CD4-positive, alpha-beta T cell treated with Interleukin-15 for 4 hours (primary cell): ENCODE results near the gene SLC28A1.
"Not testable (repeated sequence)": the region's sequence is repeated elsewhere in the genome, so short reads cannot be mapped to it uniquely, and the experiment has no call there.

Experiments used
- DNase-seq: peaks from one replicate; pipeline ENCODE4 v3.0.0-alpha.2; 2020; ENCODE audit warnings: low spot score

The SLC28A1 gene

DNA sequence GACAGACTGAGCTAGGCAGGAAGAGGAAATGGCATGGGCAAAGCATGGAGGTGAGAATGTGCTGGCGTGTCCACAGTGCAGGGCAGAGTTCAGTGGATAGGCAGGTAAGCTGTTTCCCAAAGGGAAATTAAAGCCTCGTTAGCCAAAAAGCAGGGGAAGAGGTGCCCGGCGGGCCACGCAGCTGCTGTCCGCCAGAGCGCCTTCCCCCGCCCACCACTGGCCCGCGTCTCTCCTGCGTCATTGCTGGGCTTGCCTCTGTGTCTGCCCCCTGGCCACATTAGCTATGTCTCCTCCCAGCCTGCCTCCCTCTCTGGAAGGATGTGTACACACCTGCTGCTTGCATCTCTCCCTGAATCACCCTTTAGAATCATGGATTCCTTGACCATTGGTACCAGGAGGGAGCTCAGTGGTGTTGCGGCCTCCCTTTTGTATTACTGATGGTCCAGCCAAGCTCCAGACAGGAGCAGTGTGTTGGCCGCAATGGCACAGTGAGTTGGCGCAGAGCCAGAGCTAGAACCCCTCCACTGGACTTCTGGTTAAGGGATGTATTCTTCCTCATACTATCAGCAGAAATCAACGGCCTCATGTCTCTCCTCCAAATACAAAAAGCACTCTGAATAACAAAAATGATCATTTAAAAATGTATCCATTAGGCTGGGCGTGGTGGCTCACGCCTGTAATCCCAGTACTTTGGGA lies 26.6 kb downstream of the SLC28A1 start:
- DNase-seq = no peak

DNA sequence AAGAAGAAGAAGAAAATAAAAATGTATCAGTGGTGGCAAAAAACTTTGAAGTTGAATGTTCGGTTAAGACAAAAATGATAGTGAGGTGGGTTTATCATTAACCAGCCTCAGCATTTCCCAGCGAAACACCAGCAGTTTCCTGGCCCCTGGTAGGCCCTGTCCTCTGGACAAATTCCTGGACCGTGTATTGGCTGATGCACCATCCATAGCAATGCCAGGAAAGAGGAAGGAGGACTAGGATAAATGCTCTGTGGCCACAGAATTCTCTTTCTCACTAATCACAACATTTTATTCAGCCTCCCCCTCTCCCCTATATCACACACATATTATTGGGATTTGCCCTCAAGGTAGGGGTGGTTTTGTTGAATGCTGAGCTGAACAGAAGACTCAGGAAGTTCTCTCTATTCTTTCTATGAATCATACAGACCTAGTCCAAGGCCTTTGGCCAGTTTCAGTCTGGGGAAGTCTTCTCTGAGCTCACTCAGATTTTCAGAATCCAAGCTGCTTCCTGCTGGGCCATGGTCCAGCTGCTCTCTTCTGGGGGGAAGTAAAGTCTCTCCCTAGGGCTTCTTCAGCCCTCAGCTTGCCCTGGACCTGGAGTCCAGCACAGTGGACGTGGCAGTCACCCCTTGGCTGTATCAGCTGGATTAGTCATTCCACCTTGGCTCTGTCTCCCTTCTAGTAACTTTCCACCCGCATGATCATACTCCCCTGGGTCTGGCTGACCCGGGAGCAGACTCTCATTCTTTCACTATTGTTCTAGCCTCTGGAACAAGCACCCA lies 27.6 kb downstream of the SLC28A1 start:
- DNase-seq = no peak

DNA sequence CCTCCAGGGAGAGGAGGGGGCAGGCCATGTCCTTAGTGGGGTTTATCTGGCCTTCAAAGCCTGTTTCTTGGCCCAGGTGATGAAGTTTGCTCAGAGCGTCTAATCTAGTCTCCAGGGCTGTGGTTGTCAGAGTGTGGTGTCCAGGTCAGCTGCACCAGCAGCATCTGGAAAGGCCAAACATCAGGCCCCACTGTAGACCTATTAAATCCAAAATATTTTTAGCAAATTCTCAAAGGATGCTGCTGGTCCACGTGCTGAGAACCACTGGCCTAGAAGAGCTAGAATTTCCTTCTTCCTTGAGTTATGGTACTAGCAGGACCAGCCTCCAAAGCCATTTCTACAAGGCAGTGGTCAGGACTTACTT lies 28.9 kb downstream of the SLC28A1 start:
- DNase-seq = no peak

DNA sequence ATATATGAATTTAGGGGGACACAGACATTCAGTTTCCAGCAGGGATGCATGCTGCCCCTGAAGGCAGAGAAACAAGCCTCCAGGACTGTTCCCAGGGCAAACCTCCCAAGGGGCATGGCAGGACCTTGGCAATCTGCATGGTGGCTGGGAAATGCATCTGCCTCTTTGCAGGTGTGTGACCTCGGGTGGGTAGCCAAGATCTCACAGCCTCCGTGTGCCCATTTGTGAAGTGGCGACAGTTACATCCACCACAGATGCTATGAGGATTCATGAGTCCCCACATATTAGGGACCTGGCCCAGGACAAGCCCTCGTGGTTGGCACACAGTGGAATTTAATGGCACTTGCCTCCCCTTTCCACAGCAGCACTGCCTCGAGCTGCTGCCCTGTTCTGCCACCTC lies 29.9 kb downstream of the SLC28A1 start:
- DNase-seq = no peak

DNA sequence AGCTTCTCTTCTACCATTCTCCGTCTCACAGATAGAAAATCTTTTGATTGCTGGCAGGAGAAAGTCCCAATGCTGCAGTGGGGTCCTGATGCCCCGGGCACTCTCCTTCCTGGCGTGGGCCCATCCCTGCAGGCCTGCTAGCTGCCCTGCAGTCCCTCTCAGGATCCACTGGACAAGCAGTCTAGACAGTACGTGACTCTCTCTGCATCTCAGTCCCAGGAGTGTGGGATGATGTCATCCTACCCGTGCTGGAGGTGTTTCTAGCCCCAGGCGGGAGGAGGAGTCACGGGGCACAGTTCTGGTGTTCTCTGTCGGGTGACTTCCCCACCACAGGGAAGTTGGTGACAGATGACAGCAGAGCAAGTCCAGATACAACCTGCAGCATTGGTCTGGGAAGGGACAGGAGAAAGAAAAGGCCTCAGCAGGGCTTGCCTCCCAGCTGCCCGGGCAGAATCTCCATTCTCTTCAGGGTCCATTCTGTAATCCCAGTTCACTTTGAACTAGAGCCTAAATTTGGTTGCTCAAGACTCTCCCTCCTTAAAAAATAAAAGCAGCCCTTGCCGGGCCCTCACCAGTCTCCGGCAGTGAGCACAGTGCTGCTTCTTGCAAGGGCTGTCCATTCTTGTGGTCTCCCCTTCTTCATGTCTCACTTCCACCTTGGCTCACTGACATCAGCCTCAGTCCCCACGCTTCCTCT lies 30.6 kb downstream of the SLC28A1 start:
- no peak for DNase-seq

DNA sequence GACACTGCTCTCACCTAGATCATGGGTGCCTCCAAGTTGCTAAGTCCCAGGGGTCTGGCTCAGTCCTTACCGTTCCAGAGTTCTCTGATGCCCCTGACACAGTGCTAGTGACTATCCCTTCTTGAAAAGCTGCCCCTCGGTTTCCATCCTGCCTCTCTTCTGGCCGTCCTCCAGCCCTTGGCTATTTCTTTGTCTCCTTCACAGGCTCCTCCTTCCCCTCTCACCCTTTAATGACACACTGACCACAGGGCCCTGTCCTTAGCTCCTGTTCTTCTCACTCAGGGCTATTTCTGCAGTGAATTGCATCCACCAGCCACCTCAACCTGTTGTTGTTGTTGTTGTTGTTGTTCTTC lies 31.1 kb downstream of the SLC28A1 start:
- no peak for DNase-seq

DNA sequence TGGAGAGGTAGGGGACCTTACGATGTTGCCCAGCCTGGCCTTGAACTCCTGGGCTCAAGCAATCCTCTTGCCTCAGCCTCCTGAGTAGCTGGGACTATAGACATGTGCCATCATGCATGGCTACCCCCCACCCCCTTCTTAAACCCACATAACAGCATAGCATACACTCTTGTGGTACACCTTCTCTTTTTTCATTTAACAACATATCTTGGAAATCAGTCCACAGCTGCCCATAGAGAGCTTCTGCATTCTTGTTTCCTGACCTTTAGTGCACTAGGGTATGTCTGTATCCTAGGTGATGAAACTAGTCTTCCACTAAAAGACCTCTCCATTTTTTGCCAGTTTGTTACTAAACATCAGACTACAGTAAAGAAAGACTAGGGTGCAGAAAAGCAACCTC lies 33.0 kb downstream of the SLC28A1 start:
- no peak for DNase-seq

DNA sequence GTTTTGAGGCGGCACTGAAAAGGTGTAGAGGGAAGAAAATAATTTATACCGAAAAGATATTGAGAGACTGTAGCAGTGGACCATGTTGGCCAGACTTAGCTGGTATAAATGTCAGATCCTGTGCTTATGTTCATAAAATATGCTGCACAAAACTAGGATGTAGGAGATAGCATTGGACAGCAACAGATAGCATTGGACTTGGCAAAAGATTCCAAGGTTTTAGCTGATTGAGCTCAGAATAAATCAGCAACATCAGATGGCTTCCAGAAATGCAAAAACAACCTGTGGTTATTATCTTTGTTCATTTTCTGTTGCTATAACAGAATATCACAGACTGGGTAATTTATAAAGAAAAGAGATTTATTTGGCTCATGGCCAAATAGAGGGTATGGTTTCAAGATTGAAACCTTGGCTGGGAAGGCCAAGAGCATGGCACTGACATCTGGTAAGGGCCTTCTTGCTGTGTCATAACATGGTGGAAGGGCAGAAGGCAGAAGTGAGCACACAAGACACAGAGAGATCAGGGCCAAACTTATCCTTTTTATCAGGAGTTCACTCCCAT lies 34.7 kb downstream of the SLC28A1 start:
- no peak for DNase-seq

DNA sequence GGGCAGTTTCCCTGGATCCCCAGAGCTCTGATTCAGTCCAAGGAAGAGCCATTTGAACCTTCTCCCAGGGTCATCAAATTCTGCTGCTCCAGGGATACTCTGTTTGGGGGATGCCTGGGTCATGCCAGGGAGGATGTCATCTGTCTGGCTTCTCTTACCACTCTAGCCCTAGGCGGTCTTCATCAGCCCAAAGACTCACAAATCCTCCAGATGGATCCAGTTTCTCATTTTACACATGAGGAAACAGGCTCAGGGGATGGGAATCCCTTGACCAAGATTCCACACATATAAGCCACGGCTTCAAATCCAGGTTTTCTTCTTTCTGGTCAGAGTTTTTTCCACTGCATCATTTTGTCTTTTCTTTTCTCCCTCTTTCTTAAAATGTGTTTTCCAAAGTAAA lies 36.7 kb downstream of the SLC28A1 start:
- DNase-seq = no peak

DNA sequence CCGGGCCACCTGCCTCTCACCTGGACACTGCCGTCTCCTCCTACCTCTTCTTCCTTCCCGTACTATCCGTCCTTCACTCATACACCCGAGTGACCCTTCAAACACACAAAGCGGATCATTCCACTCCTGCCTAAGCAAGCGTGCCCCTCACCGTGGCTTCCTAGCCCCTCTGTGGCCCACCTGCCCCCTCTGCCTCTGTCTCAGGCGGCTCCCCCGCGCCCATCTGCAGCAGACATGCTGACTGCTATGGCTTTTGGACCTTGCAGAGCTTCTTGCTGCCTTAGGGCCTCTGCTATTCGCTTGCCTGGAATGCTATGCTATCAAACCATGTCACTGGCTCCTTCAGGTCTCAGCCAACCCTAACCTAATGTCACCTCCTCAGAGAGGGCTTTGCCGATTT lies 38.1 kb downstream of the SLC28A1 start:
- DNase-seq = no peak

DNA sequence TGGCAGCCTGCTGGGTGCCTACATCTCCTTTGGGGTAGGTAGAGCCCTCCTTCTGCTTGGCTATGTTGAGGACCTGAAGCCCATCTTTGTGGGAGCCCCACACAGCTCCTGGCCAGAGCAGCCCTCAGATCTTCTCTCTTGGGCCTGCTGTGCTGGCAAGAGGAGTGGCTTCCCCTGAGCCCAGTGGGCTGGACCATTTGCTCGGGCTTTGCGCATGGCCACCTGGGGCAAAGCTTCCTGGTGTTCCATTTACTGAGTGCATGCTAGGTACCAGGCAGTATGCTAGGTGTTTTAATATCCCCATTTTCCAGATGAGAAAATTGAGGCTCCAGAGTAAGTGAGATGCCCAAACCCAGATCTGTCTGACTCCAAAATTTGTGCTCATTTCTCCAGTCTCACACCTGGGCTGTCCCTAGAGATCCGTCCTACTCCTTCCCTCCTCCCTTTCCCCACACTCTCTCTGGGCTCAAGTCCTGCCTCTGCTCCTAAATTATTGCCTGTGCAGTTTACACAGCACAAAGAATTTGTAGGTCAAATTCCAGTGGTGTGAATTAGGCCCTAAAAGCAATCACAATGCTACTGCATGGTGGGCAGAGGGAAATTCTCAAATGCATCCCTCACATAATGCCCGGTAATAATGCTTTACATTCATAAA lies 39.7 kb downstream of the SLC28A1 start:
- no peak for DNase-seq

DNA sequence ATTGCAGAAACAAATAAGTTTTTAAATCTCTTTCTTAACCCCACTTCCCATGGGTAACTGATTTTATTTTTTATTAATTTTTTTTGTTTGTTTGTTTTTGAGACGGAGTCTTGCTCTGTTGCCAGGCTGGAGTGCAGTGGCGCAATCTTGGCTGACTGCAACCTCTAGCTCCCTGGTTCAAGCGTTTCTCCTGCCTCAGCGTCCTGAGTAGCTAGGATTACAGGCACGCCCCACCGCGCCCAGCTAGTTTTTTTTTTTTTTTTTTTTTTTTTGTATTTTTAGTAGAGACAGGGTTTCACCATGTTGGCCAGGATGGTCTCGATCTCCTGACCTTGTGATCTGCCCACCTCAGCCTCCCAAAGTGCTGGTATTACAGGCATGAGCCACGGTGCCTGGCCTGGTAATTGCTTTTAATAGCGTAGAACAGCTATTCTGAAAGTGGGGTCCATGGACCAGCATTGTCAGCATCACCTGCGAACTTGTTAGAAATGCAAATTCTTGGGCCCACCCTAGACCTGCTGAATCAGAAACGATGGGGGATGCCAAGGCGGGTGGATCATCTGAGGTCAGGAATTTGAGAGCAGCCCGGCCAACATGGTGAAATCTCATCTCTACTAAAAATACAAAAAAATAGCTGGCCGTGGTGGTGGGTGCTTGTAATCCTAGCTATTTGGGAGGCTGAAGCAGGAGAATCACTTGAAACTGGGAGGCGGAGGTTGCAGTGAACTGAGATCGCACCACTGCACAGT lies 40.5 kb downstream of the SLC28A1 start:
- not testable (repeated sequence) for DNase-seq

DNA sequence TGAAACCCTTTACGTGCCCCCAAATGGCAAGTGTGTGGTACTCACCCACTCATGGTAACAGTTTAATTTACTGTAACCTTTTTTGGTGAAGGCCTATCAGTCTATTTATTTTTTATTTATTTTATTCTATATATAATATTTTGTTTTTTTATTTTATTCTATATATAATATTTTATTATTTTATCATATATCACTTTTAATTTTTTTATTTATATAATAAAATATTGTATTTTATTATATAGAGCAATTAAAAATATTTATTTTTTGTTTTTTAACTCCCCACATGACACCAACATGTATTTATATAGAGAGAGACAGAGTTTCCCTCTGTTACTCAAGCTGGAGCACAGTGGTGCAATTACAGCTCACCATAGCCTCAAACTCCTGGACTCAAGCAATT lies 41.4 kb downstream of the SLC28A1 start:
- DNase-seq = no peak

DNA sequence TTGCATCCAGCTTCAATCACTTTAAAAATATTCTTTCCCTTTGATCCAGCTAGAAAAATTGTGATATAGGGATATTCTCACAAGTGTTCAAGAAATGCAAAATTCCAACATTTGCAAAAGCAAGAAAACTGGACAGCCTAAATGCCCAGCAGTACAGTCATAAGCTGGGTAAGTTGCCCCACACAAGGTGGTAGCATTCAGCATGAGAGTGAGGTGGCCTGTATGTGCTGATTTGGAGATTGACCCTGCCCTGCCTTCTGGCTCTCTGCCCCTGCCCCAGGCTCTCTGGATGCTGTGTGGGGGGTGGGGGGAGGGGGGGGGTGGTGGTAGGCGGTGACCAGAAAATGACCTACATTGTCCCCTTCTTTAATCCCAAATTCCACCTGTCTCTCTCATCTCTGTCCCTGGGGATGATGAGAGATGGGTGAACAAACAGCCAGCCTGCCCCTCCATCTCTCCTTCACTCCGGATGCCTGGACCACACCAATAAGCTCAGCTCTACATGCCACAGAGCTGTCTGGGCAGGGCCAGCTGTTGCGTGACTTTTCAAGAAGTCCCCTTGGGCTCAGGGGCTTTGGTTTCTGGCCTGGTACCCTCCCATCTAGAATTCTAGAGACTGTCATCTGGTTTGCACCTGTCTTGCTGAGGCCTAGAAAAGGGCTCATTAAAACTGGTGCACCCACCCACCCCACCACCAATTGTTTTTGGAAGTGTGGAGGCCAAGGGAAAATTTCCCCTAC lies 42.2 kb downstream of the SLC28A1 start:
- DNase-seq = no peak

DNA sequence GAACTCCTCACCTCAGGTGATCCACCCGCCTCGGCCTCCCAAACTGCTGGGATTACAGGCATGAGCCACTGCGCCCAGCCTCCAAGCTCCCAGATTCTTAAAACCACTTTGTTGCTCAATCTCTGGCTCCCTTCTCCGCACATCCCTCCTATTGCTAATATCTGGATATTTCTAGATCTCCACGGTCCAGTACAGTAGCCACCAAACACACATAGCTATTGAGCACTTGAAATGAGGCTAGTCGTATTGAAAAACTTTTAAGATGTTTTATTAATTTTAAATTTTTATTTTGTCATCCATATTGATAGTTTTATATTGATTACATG lies 44.3 kb downstream of the SLC28A1 start:
- DNase-seq = no peak

DNA sequence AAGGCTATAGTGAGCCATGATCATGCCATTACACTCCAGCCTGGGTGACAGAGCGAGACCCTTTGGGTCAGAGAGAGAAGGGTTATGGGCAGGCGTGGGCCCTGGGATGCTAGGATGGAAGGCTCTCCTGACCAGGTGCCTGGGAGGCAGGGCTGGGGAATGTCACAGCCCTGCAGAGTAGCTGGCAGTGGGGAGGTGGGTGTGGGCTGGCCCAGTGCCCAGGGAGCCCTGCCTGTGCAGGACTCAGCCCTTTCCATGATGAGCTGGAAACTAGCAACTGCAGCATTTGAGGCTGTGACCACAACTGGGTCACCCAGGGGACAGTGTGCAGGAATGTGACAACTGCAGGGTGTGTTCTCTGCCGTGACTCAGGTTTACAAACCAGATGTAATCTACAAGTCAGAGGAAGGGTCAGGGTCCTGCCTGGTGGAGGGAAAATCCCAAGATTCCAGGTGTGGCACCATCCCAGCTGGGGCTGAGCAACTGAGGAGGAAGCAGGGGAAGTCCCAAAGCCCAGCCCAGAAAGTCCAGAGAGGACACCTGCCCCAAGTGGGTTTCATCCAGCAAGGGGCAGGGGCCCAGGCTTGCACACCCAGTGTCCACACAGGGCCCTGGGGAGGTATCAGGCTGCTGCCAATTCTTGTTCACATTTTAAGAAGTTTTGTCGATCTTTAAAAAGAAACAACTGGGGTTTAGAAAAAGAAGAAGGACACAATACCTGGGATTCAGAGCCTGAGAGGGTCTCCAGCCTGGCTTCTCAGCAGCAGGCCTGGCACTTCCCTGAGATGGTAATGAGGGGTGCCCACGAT lies 45.5 kb downstream of the SLC28A1 start:
- no peak for DNase-seq

DNA sequence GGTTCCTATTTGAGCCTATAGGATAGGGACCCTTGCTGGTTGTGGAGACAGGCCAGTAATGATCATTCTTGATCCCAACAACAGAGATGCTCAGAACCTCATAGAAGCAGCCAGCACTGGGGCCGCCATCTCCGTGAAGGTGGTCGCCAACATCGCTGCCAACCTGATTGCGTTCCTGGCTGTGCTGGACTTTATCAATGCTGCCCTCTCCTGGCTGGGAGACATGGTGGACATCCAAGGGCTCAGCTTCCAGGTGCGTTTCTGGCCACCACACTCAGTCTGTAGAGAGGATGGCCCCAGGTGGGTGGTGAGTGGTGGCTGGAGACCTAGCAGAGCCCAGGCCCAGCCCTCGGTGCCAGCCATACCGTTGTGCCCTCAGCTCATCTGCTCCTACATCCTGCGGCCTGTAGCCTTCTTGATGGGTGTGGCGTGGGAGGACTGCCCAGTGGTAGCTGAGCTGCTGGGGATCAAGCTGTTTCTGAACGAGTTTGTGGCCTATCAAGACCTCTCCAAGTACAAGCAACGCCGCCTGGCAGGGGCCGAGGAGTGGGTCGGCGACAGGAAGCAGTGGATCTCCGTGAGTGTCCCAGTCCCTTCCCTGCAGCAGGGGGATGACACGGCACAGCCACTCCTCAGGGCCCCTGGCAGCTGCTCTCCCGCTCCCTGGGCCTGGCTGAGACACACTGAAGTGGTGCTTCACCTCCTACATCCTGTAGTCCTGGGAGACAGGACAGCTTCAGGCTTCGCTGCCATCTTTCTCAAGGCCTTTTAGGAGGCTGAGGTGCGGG lies 50.7 kb downstream of the SLC28A1 start:
- DNase-seq = no peak

DNA sequence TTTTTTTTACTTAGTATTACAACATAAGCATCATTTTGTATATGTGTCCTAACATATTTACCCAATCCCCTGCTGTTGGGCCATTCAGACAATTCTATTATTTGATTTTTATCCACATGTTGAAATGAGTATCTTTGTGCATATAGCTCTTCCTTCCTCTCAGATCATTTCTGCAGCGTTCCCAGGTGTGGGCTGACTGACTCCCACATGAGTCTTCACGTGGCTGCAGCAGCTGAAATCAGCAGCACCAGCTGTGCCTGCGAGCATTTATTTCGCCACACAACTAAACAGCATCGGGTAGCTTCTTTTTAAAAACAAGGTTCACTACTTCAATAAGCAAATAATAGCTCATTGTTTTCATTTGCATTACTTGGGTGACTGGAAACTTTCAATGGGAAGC lies 52.7 kb downstream of the SLC28A1 start:
- no peak for DNase-seq

DNA sequence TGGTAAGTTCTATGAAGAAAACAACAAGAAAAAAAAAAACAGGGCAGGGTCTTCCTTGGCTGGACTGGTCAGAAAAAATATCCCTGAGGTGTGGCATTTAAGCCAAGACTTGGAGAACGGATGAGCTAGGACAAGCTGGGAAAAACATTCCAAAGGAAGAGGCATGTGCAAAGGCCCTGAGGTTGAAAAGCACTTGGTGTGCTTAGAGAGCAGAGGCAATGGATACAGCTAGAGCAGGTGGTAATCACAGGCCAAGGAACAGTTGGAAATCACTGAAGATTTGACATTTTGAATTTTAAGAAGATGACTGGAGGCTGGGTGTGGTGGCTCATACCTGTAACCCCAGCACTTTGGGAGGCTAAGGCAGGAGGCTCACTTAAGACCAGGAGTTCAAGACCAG lies 54.3 kb downstream of the SLC28A1 start:
- DNase-seq = no peak

DNA sequence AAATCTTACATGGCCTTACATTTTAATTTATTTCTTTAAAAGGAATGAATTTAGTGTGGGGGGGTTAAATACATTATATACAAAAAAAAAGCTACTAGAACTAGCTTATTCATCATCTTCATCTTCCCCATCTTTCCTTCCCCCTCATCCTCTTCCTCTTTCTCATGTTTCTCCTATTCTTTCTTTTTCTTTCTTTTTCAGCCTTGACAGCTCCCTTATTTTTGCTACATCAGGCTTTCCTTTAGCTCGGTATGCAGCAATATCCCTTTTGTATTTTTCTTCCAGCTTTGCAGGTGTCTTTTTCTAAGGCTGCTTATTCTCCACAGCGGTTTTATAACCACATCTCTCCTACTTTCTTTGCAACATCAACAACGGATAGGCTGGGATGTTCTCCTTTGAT lies 55.9 kb downstream of the SLC28A1 start:
- no peak for DNase-seq
